GM12864 (cell line): ENCODE data around the gene ITGA3.

Source experiments
- DNase-seq: peaks from one replicate; pipeline ENCODE4 v3.0.0-alpha.2; 2011; ENCODE audit warnings: low read depth
- H3K4me3 ChIP-seq: 2 replicates; pipeline ENCODE4 v1.5.1; 2011; ENCODE audit warnings: mild to moderate bottlenecking, low read depth, low read length, control low read depth
- CTCF ChIP-seq: IDR thresholded peaks from 2 replicates; pipeline ENCODE4 v1.5.1; 2011; ENCODE audit warnings: low read depth, mild to moderate bottlenecking, moderate library complexity, low read length, control low read depth, inconsistent platforms; ENCODE audit errors: missing control alignments

ITGA3 gene

GRCh38 chr17:50139185-50139783 lies 83.4 kb downstream of the ITGA3 start:
- H3K4me3 ChIP-seq = no peak overlapping the region
- TF ChIP-seq CTCF = no peak
- DNase-seq = no peak
